ENCODE data around the gene HTRA3.

DNA sequence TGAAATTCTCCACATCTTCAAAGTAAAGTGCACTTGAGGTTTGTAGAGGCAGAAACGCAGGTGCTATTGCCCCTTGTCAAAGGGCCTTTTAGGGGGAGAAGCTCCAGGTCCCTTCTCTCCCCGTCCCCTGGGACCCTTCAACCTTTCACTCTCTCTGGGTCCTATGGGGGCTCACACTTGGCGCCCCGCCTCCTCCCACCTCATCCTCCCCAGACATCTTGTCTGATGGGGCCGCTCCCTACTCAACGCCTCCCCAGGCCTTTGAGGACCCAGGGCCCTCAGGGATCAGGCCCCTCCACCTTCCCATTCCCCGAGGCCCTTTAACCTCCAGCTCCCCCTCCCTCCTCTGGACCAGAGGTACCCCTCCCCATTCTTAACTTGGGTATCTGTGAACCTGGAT is 1.3 kb upstream of the HTRA3 start:
- TF ChIP-seq CTCF (conservative IDR thresholded peaks at IDR 0.05; ENCODE audit: low read depth in 2 of 2) (no peak), ETS1 (IDR thresholded peaks at IDR 0.05) (no peak), EZH2 (IDR thresholded peaks at IDR 0.05; ENCODE audit: low read depth, unreplicated experiment) (no peak), POLR2AphosphoS5 (IDR thresholded peaks at IDR 0.05; ENCODE audit: low read depth) (no peak), JUNB (IDR thresholded peaks at IDR 0.05; ENCODE audit: unreplicated experiment) (no peak), EZH2phosphoT487 (IDR thresholded peaks at IDR 0.05; ENCODE audit: unreplicated experiment) (no peak), NANOG (IDR thresholded peaks at IDR 0.05; ENCODE audit: borderline replicate concordance) (no peak), CREB1 (CRISPR knock-in tag; IDR thresholded peaks at IDR 0.05; ENCODE audit: low read depth) (no peak), ZNF114 (CRISPR knock-in tag; IDR thresholded peaks at IDR 0.05) (no peak), ZNF462 (CRISPR knock-in tag; IDR thresholded peaks at IDR 0.05) (no peak), ZNF331 (CRISPR knock-in tag; IDR thresholded peaks at IDR 0.05; ENCODE audit: low read depth) (no peak)
- TF ChIP-seq, protein P1, sequence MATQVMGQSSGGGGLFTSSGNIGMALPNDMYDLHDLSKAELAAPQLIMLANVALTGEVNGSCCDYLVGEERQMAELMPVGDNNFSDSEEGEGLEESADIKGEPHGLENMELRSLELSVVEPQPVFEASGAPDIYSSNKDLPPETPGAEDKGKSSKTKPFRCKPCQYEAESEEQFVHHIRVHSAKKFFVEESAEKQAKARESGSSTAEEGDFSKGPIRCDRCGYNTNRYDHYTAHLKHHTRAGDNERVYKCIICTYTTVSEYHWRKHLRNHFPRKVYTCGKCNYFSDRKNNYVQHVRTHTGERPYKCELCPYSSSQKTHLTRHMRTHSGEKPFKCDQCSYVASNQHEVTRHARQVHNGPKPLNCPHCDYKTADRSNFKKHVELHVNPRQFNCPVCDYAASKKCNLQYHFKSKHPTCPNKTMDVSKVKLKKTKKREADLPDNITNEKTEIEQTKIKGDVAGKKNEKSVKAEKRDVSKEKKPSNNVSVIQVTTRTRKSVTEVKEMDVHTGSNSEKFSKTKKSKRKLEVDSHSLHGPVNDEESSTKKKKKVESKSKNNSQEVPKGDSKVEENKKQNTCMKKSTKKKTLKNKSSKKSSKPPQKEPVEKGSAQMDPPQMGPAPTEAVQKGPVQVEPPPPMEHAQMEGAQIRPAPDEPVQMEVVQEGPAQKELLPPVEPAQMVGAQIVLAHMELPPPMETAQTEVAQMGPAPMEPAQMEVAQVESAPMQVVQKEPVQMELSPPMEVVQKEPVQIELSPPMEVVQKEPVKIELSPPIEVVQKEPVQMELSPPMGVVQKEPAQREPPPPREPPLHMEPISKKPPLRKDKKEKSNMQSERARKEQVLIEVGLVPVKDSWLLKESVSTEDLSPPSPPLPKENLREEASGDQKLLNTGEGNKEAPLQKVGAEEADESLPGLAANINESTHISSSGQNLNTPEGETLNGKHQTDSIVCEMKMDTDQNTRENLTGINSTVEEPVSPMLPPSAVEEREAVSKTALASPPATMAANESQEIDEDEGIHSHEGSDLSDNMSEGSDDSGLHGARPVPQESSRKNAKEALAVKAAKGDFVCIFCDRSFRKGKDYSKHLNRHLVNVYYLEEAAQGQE (IDR thresholded peaks at IDR 0.05; ENCODE audit: unreplicated experiment), result no peak
